Measurements from ENCODE around the gene BTBD2.

Gene BTBD2

DNA sequence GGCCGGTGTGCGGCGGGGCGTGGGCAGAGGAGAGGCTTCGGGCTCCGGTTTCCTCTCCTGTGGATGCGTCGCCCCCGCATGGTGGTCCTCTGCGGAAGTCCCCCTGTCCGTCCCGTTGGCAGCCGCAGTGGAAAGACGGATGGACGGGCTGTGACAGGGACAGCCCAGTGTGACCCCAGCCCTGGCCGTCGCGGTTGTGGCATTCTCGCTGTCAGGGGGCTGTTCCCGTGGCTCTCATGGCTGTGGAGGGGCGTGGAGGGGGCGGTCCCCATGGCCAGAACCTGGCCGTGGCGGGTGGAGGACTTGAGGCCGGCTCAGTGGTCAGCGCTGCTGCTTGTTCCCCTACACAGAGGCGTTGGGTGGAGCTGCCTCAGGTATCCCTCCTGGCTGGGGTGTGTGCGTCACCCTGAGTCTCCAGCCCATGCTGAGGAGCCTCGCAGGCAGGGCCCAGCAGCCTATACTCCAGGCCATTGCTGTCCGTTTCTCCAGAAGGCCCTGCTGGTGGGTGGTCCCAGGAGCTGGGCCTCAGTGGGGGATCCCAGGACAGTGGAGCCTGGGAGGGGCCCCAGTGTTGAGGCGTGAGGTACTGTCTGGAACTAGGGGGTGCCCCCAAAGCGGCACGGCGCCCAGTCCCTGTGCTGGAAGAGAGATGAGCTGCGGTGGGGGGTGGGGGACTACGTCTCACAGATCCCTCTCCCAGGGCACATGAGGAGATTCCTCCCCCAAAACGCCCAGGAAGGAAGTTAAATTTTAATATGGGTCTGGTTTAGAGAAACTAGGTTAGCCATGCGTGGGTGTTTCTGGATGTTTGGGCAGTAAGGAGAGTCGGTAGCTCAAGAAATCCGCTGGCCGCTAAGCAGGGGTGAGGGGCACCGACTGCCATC is 54.3 kb downstream of the BTBD2 start:
- TF ChIP-seq, protein P1, sequence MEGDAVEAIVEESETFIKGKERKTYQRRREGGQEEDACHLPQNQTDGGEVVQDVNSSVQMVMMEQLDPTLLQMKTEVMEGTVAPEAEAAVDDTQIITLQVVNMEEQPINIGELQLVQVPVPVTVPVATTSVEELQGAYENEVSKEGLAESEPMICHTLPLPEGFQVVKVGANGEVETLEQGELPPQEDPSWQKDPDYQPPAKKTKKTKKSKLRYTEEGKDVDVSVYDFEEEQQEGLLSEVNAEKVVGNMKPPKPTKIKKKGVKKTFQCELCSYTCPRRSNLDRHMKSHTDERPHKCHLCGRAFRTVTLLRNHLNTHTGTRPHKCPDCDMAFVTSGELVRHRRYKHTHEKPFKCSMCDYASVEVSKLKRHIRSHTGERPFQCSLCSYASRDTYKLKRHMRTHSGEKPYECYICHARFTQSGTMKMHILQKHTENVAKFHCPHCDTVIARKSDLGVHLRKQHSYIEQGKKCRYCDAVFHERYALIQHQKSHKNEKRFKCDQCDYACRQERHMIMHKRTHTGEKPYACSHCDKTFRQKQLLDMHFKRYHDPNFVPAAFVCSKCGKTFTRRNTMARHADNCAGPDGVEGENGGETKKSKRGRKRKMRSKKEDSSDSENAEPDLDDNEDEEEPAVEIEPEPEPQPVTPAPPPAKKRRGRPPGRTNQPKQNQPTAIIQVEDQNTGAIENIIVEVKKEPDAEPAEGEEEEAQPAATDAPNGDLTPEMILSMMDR (IDR thresholded peaks at IDR 0.05; ENCODE audit: insufficient read depth, low read depth, low read length, missing control alignments), result no peak
- DNase-seq (ENCODE audit: low read depth), result no peak
- H3K4me3 ChIP-seq (ENCODE audit: low read length), result no peak overlapping the region

DNA sequence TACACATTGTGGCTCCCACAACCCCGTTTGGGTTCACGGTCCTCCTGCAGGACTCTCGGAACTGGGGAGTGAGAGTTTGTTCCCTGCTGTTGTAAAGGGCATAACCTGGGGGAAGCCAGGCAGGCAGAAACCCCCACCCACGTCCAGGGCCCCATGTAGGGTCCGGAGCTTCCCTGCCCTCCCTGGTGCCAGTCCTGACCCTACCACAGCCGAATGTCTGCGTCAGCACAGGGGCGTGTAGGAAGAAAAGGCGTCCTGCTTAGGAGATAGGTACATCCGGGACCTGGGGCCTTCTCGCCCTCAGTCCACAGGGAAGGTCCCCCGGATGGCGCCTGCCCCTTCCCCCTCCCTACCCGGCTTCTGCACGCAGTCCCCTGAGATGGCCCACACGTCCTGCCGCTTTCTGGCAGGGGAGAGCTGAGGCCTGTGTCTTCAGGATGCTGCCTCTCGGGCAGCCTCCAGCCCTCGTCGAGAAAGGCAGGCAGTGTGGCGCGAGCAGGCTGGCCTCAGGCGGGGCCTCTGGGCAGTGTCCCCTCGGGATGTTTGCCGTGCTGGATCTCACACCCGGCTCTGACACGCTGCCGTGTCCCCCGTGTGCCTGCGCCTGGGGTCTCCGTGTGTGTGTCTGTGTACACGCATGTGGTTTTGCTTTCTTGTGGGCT is 55.5 kb downstream of the BTBD2 start:
- no peak overlapping the region for H3K4me3 ChIP-seq (ENCODE audit: low read length)
- no peak for DNase-seq (ENCODE audit: low read depth)
- TF ChIP-seq, protein P1 (IDR thresholded peaks at IDR 0.05; ENCODE audit: insufficient read depth, low read depth, low read length, missing control alignments), result no peak

DNA sequence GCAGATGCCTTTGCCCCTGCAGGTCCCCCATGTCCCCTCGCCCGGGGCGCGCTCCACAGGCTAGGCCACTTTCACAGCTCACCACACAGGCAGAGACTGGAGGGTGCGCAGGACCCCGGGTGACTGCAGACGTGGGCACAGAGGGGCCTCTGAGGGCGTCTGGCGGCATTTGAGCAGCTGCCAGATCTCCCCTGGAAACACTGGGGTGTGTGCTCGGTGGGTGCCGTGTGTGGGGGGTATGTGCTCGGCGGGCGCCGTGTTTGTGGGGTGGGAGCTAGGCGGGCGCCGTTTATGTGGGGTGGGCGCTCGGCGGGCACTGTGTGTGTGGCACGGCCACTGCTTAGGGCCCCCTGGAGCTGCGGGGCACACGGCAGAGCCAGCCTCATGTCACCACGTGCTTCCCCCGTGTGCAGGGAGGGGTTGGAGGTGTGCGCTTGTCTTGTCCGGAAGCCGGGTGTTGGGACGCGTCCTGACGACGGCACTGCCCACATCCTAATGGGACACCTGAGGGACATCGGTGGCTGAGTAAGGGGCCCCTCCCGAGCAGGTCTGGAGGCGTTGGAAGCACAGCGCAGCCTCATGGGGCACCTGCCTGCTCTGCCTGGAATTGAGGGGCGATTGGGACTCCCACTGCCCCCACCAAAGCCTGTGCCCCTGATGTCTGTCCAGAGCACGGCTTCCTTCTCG is 57.8 kb downstream of the BTBD2 start:
- TF ChIP-seq, protein P1 (IDR thresholded peaks at IDR 0.05; ENCODE audit: insufficient read depth, low read depth, low read length, missing control alignments), result no peak
- DNase-seq (ENCODE audit: low read depth), result no peak
- H3K4me3 ChIP-seq (ENCODE audit: low read length), result no peak overlapping the region

DNA sequence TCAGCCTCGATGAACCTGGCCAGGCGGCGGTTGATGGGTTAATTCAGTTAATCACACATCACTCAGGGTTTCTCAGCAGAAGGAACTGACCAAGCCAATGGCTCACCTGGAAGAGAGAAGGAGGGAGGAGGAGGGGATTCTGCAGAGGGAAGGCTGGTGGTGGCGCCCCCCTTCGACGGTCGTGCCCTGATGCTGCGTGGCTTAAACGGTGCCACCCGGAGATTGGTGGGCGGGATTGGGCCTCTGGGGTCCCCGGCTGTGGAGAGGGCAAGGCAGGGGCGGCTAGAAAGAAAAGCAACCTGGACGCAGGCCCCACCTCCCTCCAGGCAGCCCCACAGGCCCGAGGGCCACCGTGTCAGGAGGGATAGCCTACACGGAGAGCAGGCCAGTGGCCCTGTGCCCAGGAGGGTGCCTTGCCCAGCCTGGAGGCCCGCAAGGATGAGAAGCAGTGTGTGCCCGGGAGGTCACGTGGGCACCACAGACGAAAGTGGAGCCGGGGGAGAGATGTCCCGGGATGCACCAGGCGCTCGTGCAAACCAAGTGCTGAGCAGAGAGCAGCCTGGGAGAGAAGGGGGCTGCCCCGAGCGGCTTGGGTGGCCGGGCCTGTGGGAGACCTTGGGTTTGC is 58.5 kb downstream of the BTBD2 start:
- DNase-seq (ENCODE audit: low read depth), result no peak
- TF ChIP-seq, protein P1 (IDR thresholded peaks at IDR 0.05; ENCODE audit: insufficient read depth, low read depth, low read length, missing control alignments), result no peak
- H3K4me3 ChIP-seq (ENCODE audit: low read length), result no peak overlapping the region

DNA sequence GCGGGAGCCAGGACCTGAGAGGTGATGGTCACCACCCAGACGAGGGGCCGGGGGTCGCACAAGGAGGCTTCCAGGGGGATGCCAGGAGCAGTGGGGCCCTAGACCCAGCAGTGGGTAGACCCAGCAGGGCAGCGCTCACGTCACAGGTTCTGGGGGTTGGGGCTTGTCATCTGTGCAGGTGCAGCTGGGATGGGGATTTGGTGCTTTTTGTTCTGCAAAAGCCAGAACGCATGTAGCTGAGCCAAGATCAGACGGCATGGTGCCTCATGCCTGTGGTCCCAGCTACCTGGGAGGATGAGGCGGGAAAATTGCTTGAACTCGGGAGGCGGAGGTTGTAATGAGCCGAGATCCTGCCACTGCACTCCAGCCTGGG is 59.4 kb downstream of the BTBD2 start:
- TF ChIP-seq, protein P1 (IDR thresholded peaks at IDR 0.05; ENCODE audit: insufficient read depth, low read depth, low read length, missing control alignments), result no peak
- no peak for DNase-seq (ENCODE audit: low read depth)
- H3K4me3 ChIP-seq (ENCODE audit: low read length), result no peak overlapping the region

DNA sequence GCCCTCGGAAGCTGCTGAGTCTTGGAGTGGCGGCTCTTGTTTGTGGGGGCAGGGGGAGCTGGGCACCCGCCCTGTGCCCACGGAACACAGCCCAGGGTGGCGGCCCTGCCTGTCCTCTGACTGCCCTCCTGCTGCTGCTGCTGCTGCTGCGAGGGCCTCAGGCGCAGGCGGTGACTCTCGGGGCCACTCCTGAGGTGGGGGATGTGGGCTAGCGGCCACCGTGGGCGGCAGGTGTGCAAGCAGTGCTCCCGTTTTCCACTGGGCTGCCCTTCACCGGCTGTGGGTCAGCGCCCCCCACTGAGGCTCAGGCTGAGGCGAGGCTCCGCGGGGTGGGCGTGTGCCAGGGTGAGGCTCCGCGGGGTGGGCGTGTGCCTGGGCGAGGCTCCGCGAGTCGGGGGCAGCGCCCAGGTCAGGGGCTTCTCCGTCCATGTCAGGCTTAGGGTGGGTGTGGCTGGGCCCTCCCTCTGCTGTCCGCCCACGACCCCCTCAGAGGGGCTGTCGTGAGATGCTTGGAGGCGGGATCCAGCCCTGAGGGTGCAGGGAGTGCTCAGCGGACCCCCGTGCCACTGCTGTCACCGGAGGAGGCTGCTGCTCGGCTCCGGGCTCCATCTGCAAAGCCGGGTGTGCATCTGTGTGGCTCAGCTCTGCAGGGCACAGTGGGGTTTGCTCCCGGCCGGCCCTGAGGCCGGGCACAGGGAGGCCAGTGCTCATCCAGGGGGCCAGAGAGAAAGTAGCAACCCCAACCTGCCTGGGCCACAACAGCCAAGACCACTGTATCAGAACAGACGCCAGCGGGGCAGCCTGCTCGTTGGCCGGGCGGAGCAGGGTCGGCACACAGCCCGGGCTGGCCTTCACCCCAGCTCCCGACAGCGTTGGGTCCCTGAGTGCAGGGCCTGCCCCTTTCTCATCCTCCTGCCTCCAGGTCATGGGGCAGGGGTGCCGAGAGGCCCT is 60.1 kb downstream of the BTBD2 start:
- TF ChIP-seq, protein P1 (IDR thresholded peaks at IDR 0.05; ENCODE audit: insufficient read depth, low read depth, low read length, missing control alignments), result no peak
- no peak overlapping the region for H3K4me3 ChIP-seq (ENCODE audit: low read length)
- no peak for DNase-seq (ENCODE audit: low read depth)

Data from epithelial cell of esophagus (primary cell).